Suprapubic skin (tissue), 4 donors: ENCODE measurements around the gene ETS2.

ENCODE experiments used
- EP300 ChIP-seq: sonication (generic); formaldehyde crosslinking; IDR thresholded peaks from one replicate; pipeline ENCODE4 v1.6.1; 2017; ENCODE audit warnings: antibody characterized with exemption
- POLR2A ChIP-seq, 2 donors: fragments of 450-650 bp; IDR thresholded peaks; one replicate each; pipeline ENCODE4 v1.6.1; 2017; ENCODE audit warnings: antibody characterized with exemption in 2 of 2, mild to moderate bottlenecking in 2 of 2, moderate library complexity in 2 of 2
- POLR2AphosphoS5 ChIP-seq, 3 donors: sonication (generic); formaldehyde crosslinking; IDR thresholded peaks; one replicate each; pipeline ENCODE4 v1.6.1; 2017; ENCODE audit warnings: antibody characterized with exemption in 3 of 3
- TF ChIP-seq, protein P1 (sequence below), 2 donors: fragments of 200-600 bp in 1 of 2; fragments of 450-650 bp in 1 of 2; sonication (generic) in 1 of 2; IDR thresholded peaks; one replicate each; pipeline ENCODE4 v1.5.1; 2016 to 2019; ENCODE audit warnings: antibody characterized with exemption in 2 of 2, mild to moderate bottlenecking in 1 of 2, moderate library complexity in 1 of 2

DNA sequence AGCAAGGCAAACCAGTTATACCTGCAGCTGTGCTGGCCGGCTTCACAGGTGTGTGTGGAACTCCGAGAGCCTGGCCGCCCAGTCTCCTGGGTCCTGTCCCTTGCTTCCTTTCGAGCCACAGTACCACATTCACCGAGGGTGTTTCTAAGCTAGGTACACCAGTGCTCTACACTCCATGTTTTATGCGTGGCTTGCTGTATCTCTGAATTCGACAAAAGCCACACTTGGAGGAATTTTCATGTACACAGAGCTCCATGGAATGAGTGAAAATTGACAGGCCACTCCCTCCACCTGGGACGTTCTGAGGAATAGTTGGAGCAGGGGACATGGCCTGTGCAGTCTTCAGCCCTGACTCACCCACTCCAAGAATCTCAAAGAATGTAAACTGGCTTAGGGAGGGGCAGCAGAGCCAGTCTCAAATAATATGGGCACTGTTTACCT is 14.0 kb downstream of the ETS2 start:
- no peak for TF ChIP-seq POLR2AphosphoS5 (IDR thresholded peaks at IDR 0.05)
- TF ChIP-seq, protein P1, sequence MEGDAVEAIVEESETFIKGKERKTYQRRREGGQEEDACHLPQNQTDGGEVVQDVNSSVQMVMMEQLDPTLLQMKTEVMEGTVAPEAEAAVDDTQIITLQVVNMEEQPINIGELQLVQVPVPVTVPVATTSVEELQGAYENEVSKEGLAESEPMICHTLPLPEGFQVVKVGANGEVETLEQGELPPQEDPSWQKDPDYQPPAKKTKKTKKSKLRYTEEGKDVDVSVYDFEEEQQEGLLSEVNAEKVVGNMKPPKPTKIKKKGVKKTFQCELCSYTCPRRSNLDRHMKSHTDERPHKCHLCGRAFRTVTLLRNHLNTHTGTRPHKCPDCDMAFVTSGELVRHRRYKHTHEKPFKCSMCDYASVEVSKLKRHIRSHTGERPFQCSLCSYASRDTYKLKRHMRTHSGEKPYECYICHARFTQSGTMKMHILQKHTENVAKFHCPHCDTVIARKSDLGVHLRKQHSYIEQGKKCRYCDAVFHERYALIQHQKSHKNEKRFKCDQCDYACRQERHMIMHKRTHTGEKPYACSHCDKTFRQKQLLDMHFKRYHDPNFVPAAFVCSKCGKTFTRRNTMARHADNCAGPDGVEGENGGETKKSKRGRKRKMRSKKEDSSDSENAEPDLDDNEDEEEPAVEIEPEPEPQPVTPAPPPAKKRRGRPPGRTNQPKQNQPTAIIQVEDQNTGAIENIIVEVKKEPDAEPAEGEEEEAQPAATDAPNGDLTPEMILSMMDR (IDR thresholded peaks at IDR 0.05) = no peak
- no peak for TF ChIP-seq POLR2A (IDR thresholded peaks at IDR 0.05)
- no peak for TF ChIP-seq EP300
